ENCODE measurements around the gene LRRC19. TPM values are rescaled to one million over a fixed set of nuclear protein-coding genes. Genes with fewer than 3 reads are reported as not detected.

The LRRC19 gene
- total RNA-seq, 1 experiment from 2014 or later = not detected

GRCh38 chr9:27054841-27055240, 49.4 kb upstream of the LRRC19 start:
- Histone ChIP-seq H3K79me1 (ENCODE audit: insufficient read depth, low read depth, low read length, poor library complexity, severe bottlenecking) (no peaks in the 10 kb centered on the region), H2BK5ac (ENCODE audit: insufficient read length, low read length) (no peak overlapping the region), H3K18ac (ENCODE audit: insufficient read length, low read depth, low read length) (no peak overlapping the region), H3K4me1 (ENCODE audit: insufficient read depth, low read length) (no peaks in the 10 kb centered on the region), H3T11ph (ENCODE audit: low read length) (no peak overlapping the region), H3K27me3 (ENCODE audit: insufficient read depth, low read length) (no peaks in the 10 kb centered on the region), H4K91ac (ENCODE audit: insufficient read length, low read depth, low read length) (no peak overlapping the region), H3K9me3 (ENCODE audit: control insufficient read depth, low read depth, low read length) (no peaks in the 10 kb centered on the region), H4K5ac (ENCODE audit: insufficient read length, low read depth, low read length) (no peak overlapping the region), H3K79me2 (ENCODE audit: insufficient read depth, low read length) (no peaks in the 10 kb centered on the region), H3K4me2 (ENCODE audit: insufficient read depth, insufficient read length, low read length) (no peak overlapping the region), H3K4ac (ENCODE audit: low read depth, low read length) (no peak overlapping the region), H3K9ac (ENCODE audit: extremely low read depth, insufficient read length, low read length) (no peak overlapping the region), H3K14ac (ENCODE audit: insufficient read depth, low read length) (no peak overlapping the region), H2AK5ac (ENCODE audit: insufficient read length, low read length) (no peak overlapping the region), H3K56ac (ENCODE audit: insufficient read length, low read depth, low read length) (no peak overlapping the region), H2BK120ac (ENCODE audit: low read depth, low read length, poor library complexity, severe bottlenecking) (no peak overlapping the region), H2AFZ (ENCODE audit: low read length) (no peak overlapping the region), H2BK20ac (ENCODE audit: low read depth, low read length, poor library complexity, severe bottlenecking) (no peak overlapping the region), H3K23me2 (ENCODE audit: insufficient read length, low read depth, low read length, poor library complexity, severe bottlenecking) (no peaks in the 10 kb centered on the region), H2BK15ac (ENCODE audit: low read depth, low read length) (no peak overlapping the region), H2BK12ac (ENCODE audit: insufficient read length, low read depth, low read length) (no peak overlapping the region), H4K20me1 (ENCODE audit: control insufficient read depth, insufficient read depth, insufficient read length) (no peaks in the 10 kb centered on the region), H3K27ac (ENCODE audit: insufficient read length, low read depth, low read length) (no peak overlapping the region), H4K8ac (replicated peaks; ENCODE audit: insufficient read length, low read depth, low read length) (no peak overlapping the region), H3K23ac (ENCODE audit: insufficient read length, low read depth, low read length) (no peak overlapping the region)
- TF ChIP-seq, protein P1, sequence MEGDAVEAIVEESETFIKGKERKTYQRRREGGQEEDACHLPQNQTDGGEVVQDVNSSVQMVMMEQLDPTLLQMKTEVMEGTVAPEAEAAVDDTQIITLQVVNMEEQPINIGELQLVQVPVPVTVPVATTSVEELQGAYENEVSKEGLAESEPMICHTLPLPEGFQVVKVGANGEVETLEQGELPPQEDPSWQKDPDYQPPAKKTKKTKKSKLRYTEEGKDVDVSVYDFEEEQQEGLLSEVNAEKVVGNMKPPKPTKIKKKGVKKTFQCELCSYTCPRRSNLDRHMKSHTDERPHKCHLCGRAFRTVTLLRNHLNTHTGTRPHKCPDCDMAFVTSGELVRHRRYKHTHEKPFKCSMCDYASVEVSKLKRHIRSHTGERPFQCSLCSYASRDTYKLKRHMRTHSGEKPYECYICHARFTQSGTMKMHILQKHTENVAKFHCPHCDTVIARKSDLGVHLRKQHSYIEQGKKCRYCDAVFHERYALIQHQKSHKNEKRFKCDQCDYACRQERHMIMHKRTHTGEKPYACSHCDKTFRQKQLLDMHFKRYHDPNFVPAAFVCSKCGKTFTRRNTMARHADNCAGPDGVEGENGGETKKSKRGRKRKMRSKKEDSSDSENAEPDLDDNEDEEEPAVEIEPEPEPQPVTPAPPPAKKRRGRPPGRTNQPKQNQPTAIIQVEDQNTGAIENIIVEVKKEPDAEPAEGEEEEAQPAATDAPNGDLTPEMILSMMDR (conservative IDR thresholded peaks at IDR 0.05) = no peak
- H3K36me3 Mint-ChIP-seq (ENCODE audit: insufficient read depth in 1 of 3, low read depth in 3 of 3) = peaks cover 0 to 9% (median 0%) of the 10 kb centered on the region in 3 experiments; a peak in 4 of 7 replicates
- H3K4me3 Mint-ChIP-seq = no peak overlapping the region
- no peaks in the 10 kb centered on the region for H3K4me1 Mint-ChIP-seq
- H3K27ac Mint-ChIP-seq = no peak overlapping the region; a peak in 1 of 7 replicates
- DNase-seq = no peak
- H3K9me3 Mint-ChIP-seq = no peaks in the 10 kb centered on the region
- H3K27me3 Mint-ChIP-seq (ENCODE audit: low read depth) = no peaks in the 10 kb centered on the region
